ENCODE results near the gene BAD. TPM values are rescaled to one million over a fixed set of nuclear protein-coding genes. Genes with fewer than 3 reads are reported as not detected.
"Not testable (repeated sequence)": the region's sequence is repeated elsewhere in the genome, so short reads cannot be mapped to it uniquely, and the experiment has no call there.

BAD gene
- total and polyA plus RNA-seq, 10 donors, result 27.0 to 67.3 (median 40.4) TPM

- Histone ChIP-seq H3K27ac (peak overlapping the region; percentile 93 to 100 (median 99)), H3K9me3 (no peaks in the 10 kb centered on the region), H3K4me3 (peak overlapping the region; percentile 52 to 79 (median 74)), H3K27me3 (replicated peaks in 1 of 7) (no peaks in the 10 kb centered on the region), H3K4me1 (peaks cover 4 to 71% (median 39%) of the 10 kb centered on the region in 6 donors), H3K36me3 (peaks cover 0 to 69% (median 35%) of the 10 kb centered on the region in 6 donors)
- TF ChIP-seq POLR2AphosphoS5 (IDR thresholded peaks at IDR 0.05) (no peak), POLR2A (IDR thresholded peaks at IDR 0.05) (no peak), CTCF (IDR thresholded peaks at IDR 0.05 in 8 of 11, conservative IDR thresholded peaks at IDR 0.05 in 3 of 11) (peak in 3 of 11 experiments; percentile 13 to 32 (median 27))
- WGBS, 5 donors, result 5 to 22% (median 6%) methylated on average over 11 to 32 of the region's 32 CpGs
- no peak for DNase-seq
- intact Hi-C loops (cut with DNase I; ENCODE audit: low total_unique reads), result no loop called here
Observed at GRCh38 chr11:64316672-64317324, 32.3 kb upstream of the BAD start.

- Histone ChIP-seq H3K4me1 (peaks cover 4 to 70% (median 39%) of the 10 kb centered on the region in 6 donors), H3K4me3 (peak overlapping the region in 6 of 8 donors; percentile 69 to 79 (median 74)), H3K27ac (peak overlapping the region in 6 of 8 donors; percentile 95 to 100 (median 99)), H3K36me3 (peaks cover 0 to 69% (median 32%) of the 10 kb centered on the region in 6 donors)
- DNase-seq; H3K9me3 ChIP-seq; H3K27me3 ChIP-seq (replicated peaks in 1 of 7); intact Hi-C loops (cut with DNase I; ENCODE audit: low total_unique reads): not testable (repeated sequence)
- peak in 1 of 3 donors; percentile 49 for TF ChIP-seq POLR2AphosphoS5 (IDR thresholded peaks at IDR 0.05)
- 76 to 89% (median 84%) methylated on average over 23 to 25 of the region's 25 CpGs for WGBS, 5 donors
Observed at GRCh38 chr11:64315667-64316526, 31.4 kb upstream of the BAD start.

- 90 to 95% (median 93%) methylated on average over 14 to 24 of the region's 24 CpGs for WGBS, 5 donors
Observed at GRCh38 chr11:64314805-64315561, 30.5 kb upstream of the BAD start.

More at GRCh38 chr11:64314805-64315561, 30.5 kb upstream of the BAD start:
- Histone ChIP-seq H3K9me3 (no peaks in the 10 kb centered on the region), H3K4me1 (peaks cover 4 to 66% (median 35%) of the 10 kb centered on the region in 6 donors), H3K36me3 (peaks cover 0 to 68% (median 26%) of the 10 kb centered on the region in 6 donors), H3K4me3 (no peak overlapping the region), H3K27me3 (replicated peaks in 1 of 7) (no peaks in the 10 kb centered on the region), H3K27ac (peak overlapping the region in 3 of 8 donors; percentile 65 to 95 (median 81))
- intact Hi-C loops (cut with DNase I; ENCODE audit: low total_unique reads), result no loop called here
- no peak for DNase-seq
- TF ChIP-seq POLR2AphosphoS5 (IDR thresholded peaks at IDR 0.05) (peak in 1 of 3 donors; percentile 37), CTCF (IDR thresholded peaks at IDR 0.05 in 8 of 11, conservative IDR thresholded peaks at IDR 0.05 in 3 of 11) (no peak)

Measured in spleen (tissue), 11 donors.